OCI-LY1 (cell line): Measurements from ENCODE around the gene MKNK1.

ENCODE experiments used
- EZH2 ChIP-seq: fragments of 200-600 bp; sonication (generic), shearing (Covaris generic); IDR thresholded peaks from 2 replicates; pipeline ENCODE4 v1.8.0; 2017; ENCODE audit warnings: borderline replicate concordance, mixed run types, mild to moderate bottlenecking, antibody characterized with exemption, low read length, moderate library complexity, mixed read lengths
- TF ChIP-seq, protein P1 (sequence below): fragments of 200-600 bp; sonication (generic), shearing (Covaris generic); IDR thresholded peaks from 2 replicates; pipeline ENCODE4 v1.5.1; 2017; ENCODE audit warnings: mild to moderate bottlenecking, antibody characterized with exemption, low read length, moderate library complexity, mixed read lengths

DNA sequence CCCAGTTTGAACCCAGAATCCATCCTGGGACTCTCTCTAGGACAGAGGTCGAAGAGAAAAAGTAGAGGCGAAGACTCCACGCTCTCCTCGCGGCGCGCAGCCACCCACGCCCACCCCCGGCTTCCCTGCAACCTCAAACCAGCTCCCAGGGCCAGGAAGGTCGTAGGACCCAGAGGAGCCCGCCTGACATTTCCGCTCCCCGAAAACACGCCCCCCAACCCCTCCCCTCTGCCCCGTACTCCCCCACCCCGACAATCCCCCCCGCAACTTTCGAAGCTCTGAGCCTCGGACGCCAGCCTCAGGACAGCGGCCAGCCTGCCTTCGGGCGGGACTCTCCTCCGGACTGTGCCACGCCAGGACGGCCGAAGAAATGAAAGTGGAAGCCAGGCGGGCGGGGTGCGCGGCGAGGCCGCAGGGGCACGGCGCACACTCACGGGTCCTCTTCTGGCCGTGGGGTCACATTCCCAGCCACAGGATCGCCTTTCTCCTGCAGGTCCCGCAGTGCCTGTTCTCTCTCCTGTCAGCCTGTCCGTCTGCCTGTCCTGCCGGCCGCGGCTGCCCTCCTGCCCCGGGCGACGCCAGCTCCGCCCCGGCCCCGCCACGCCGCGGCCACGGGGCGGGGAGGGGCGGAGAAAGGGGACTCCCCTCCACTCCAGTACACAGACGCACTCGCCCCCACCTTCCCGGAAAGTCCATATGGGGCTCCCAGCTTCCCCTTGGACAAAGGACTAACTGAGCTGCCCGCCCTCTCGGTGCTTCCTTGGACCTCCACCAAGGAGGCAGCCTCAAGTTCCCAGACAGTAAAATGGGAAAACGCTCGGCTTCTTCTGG lies 12.4 kb upstream of the MKNK1 start, which contains the start of gene MOB3C:
- TF ChIP-seq, protein P1, sequence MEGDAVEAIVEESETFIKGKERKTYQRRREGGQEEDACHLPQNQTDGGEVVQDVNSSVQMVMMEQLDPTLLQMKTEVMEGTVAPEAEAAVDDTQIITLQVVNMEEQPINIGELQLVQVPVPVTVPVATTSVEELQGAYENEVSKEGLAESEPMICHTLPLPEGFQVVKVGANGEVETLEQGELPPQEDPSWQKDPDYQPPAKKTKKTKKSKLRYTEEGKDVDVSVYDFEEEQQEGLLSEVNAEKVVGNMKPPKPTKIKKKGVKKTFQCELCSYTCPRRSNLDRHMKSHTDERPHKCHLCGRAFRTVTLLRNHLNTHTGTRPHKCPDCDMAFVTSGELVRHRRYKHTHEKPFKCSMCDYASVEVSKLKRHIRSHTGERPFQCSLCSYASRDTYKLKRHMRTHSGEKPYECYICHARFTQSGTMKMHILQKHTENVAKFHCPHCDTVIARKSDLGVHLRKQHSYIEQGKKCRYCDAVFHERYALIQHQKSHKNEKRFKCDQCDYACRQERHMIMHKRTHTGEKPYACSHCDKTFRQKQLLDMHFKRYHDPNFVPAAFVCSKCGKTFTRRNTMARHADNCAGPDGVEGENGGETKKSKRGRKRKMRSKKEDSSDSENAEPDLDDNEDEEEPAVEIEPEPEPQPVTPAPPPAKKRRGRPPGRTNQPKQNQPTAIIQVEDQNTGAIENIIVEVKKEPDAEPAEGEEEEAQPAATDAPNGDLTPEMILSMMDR: no peak
- TF ChIP-seq EZH2: no peak
